A549 (cell line): ENCODE measurements around the gene DTX3.

Source experiments
- CBX2 ChIP-seq: fragments of 200-600 bp; sonication (generic); IDR thresholded peaks from 2 replicates; pipeline ENCODE4 v1.6.1; 2016; ENCODE audit warnings: low read depth, mild to moderate bottlenecking, borderline replicate concordance
- CEBPB ChIP-seq, 2 experiments: fragments of >200 bp in 1 of 2; sonication (Bioruptor Twin) in 1 of 2; formaldehyde crosslinking in 1 of 2; IDR thresholded peaks; 2 replicates each; pipeline ENCODE4 v1.6.1; 2012 to 2016
- EP300 ChIP-seq, 2 experiments: fragments of >200 bp; sonication (Bioruptor Twin); formaldehyde crosslinking; IDR thresholded peaks; 2 replicates in 1 of 2; 3 replicates in 1 of 2; pipeline ENCODE4 v1.6.1; 2016 to 2017
- HOXB5 ChIP-seq: fragments of 250-450 bp; sonication (Bioruptor Pico); IDR thresholded peaks from 2 replicates; pipeline ENCODE4 v1.5.0; 2020; ENCODE audit warnings: mild to moderate bottlenecking, moderate library complexity
- JUN ChIP-seq, 2 experiments: fragments of >200 bp; sonication (Bioruptor Twin); formaldehyde crosslinking; IDR thresholded peaks; 2 replicates in 1 of 2; 3 replicates in 1 of 2; pipeline ENCODE4 v1.6.1; 2016 to 2017
- MAFK ChIP-seq: fragments of 450-650 bp; IDR thresholded peaks from 2 replicates; pipeline ENCODE4 v1.6.1; 2014; ENCODE audit not compliant: partially characterized antibody
- POLR2A ChIP-seq: IDR thresholded peaks from 2 replicates; pipeline ENCODE4 v1.6.1; 2012; ENCODE audit warnings: mild to moderate bottlenecking, low read length
- RFX5 ChIP-seq: fragments of 450-650 bp; IDR thresholded peaks from 2 replicates; pipeline ENCODE4 v1.7.1; 2014; ENCODE audit warnings: antibody characterized with exemption, mild to moderate bottlenecking, moderate library complexity
- TF ChIP-seq, protein P1 (sequence below): fragments of >200 bp; sonication (Bioruptor Twin); formaldehyde crosslinking; IDR thresholded peaks from 3 replicates; pipeline ENCODE4 v1.5.1; 2016
- TF ChIP-seq, protein P2 (sequence below): IDR thresholded peaks from 2 replicates; pipeline ENCODE4 v1.6.1; 2012; ENCODE audit warnings: low read depth, borderline replicate concordance
- TF ChIP-seq, protein P3 (sequence below): IDR thresholded peaks from 2 replicates; pipeline ENCODE4 v1.6.1; 2012
- TF ChIP-seq, protein P4 (sequence below): IDR thresholded peaks from 2 replicates; pipeline ENCODE4 v1.6.1; 2012
- TF ChIP-seq, protein P5 (sequence below): fragments of 200-600 bp; sonication (generic); IDR thresholded peaks from 2 replicates; pipeline ENCODE4 v1.6.1; 2016; ENCODE audit warnings: antibody characterized with exemption, mild to moderate bottlenecking, moderate library complexity

DNA sequence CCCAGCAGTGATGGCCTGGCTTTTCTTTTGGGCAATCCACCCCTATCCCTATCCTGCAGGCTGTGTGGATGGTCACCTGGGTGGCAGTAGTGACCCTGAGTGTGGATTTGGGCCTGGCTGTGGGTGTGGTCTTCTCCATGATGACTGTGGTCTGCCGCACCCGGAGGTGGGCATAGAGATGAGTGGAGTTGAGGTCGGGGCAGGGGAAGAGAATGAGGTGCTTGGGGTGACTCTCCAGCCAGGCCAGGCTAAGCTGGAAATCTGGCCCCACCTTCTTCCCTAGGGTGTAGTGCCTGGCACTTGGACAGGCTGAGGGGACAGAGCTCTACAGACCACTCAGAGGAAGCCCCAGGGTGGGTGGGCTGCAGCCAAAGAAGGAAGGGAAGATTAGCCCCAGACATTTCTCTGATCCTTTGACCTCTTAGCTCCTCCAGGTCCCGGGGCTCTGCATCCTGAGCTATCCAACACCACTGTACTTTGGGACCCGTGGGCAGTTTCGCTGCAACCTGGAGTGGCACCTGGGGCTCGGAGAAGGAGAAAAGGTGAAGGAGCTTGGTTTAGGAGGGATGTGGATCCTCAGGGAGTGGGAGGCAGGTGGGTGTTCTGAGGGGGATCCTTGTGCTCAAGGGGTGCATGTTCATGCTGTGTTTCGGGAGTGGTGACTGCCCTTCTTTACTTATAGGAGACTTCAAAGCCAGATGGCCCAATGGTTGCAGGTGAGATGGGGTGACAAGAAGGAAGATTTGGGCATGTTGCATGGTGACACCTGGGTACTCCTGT is 20.0 kb downstream of the DTX3 start:
- TF ChIP-seq, protein P1, sequence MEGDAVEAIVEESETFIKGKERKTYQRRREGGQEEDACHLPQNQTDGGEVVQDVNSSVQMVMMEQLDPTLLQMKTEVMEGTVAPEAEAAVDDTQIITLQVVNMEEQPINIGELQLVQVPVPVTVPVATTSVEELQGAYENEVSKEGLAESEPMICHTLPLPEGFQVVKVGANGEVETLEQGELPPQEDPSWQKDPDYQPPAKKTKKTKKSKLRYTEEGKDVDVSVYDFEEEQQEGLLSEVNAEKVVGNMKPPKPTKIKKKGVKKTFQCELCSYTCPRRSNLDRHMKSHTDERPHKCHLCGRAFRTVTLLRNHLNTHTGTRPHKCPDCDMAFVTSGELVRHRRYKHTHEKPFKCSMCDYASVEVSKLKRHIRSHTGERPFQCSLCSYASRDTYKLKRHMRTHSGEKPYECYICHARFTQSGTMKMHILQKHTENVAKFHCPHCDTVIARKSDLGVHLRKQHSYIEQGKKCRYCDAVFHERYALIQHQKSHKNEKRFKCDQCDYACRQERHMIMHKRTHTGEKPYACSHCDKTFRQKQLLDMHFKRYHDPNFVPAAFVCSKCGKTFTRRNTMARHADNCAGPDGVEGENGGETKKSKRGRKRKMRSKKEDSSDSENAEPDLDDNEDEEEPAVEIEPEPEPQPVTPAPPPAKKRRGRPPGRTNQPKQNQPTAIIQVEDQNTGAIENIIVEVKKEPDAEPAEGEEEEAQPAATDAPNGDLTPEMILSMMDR, result no peak
- no peak for TF ChIP-seq RFX5
- TF ChIP-seq, protein P2, sequence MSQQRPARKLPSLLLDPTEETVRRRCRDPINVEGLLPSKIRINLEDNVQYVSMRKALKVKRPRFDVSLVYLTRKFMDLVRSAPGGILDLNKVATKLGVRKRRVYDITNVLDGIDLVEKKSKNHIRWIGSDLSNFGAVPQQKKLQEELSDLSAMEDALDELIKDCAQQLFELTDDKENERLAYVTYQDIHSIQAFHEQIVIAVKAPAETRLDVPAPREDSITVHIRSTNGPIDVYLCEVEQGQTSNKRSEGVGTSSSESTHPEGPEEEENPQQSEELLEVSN, result no peak
- TF ChIP-seq HOXB5 (CRISPR knock-in tag), result no peak
- no peak; the same call in 1 of the 2 replicates for TF ChIP-seq POLR2A
- no peak for TF ChIP-seq CBX2
- TF ChIP-seq CEBPB (IDR thresholded peaks at IDR 0.05), result no peak
- TF ChIP-seq, protein P3, sequence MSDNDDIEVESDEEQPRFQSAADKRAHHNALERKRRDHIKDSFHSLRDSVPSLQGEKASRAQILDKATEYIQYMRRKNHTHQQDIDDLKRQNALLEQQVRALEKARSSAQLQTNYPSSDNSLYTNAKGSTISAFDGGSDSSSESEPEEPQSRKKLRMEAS, result no peak
- no peak for TF ChIP-seq MAFK
- TF ChIP-seq JUN (IDR thresholded peaks at IDR 0.05), result no peak; a peak in 1 of 5 replicates
- no peak for TF ChIP-seq EP300 (IDR thresholded peaks at IDR 0.05)
- TF ChIP-seq, protein P4, sequence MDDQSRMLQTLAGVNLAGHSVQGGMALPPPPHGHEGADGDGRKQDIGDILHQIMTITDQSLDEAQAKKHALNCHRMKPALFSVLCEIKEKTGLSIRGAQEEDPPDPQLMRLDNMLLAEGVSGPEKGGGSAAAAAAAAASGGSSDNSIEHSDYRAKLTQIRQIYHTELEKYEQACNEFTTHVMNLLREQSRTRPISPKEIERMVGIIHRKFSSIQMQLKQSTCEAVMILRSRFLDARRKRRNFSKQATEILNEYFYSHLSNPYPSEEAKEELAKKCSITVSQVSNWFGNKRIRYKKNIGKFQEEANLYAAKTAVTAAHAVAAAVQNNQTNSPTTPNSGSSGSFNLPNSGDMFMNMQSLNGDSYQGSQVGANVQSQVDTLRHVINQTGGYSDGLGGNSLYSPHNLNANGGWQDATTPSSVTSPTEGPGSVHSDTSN, result no peak
- TF ChIP-seq, protein P5, sequence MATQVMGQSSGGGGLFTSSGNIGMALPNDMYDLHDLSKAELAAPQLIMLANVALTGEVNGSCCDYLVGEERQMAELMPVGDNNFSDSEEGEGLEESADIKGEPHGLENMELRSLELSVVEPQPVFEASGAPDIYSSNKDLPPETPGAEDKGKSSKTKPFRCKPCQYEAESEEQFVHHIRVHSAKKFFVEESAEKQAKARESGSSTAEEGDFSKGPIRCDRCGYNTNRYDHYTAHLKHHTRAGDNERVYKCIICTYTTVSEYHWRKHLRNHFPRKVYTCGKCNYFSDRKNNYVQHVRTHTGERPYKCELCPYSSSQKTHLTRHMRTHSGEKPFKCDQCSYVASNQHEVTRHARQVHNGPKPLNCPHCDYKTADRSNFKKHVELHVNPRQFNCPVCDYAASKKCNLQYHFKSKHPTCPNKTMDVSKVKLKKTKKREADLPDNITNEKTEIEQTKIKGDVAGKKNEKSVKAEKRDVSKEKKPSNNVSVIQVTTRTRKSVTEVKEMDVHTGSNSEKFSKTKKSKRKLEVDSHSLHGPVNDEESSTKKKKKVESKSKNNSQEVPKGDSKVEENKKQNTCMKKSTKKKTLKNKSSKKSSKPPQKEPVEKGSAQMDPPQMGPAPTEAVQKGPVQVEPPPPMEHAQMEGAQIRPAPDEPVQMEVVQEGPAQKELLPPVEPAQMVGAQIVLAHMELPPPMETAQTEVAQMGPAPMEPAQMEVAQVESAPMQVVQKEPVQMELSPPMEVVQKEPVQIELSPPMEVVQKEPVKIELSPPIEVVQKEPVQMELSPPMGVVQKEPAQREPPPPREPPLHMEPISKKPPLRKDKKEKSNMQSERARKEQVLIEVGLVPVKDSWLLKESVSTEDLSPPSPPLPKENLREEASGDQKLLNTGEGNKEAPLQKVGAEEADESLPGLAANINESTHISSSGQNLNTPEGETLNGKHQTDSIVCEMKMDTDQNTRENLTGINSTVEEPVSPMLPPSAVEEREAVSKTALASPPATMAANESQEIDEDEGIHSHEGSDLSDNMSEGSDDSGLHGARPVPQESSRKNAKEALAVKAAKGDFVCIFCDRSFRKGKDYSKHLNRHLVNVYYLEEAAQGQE, result no peak
